WTC11 (cell line): ENCODE measurements around the gene TCN2.

Experiments
- CREB1 ChIP-seq: sonication (generic); formaldehyde crosslinking; IDR thresholded peaks from 2 replicates; pipeline ENCODE4 v1.8.0; 2023; ENCODE audit warnings: mild to moderate bottlenecking, missing genetic modification reagents
- NR2C2 ChIP-seq: sonication (generic); formaldehyde crosslinking; IDR thresholded peaks from 2 replicates; pipeline ENCODE4 v1.8.0; 2022; ENCODE audit warnings: mild to moderate bottlenecking, missing genetic modification reagents
- NR3C1 ChIP-seq: sonication (generic); formaldehyde crosslinking; conservative IDR thresholded peaks from 2 replicates; pipeline ENCODE4 v1.8.1; 2023; ENCODE audit warnings: low read depth, mild to moderate bottlenecking, missing genetic modification reagents
- SMAD3 ChIP-seq: sonication (generic); formaldehyde crosslinking; IDR thresholded peaks from 2 replicates; pipeline ENCODE4 v1.8.0; 2022; ENCODE audit warnings: missing genetic modification reagents, mild to moderate bottlenecking, borderline replicate concordance
- SP1 ChIP-seq: sonication (generic); formaldehyde crosslinking; conservative IDR thresholded peaks from 2 replicates; pipeline ENCODE4 v1.8.1; 2022; ENCODE audit warnings: missing genetic modification reagents
- ZNF138 ChIP-seq: sonication (generic); formaldehyde crosslinking; conservative IDR thresholded peaks from 2 replicates; pipeline ENCODE4 v1.8.1; 2022; ENCODE audit warnings: mild to moderate bottlenecking, moderate library complexity, missing genetic modification reagents
- ZNF263 ChIP-seq: sonication (generic); formaldehyde crosslinking; IDR thresholded peaks from 2 replicates; pipeline ENCODE4 v1.8.1; 2022; ENCODE audit warnings: low read depth, mild to moderate bottlenecking, moderate library complexity, missing genetic modification reagents
- TF ChIP-seq, protein P1 (sequence below): sonication (generic); formaldehyde crosslinking; IDR thresholded peaks from 2 replicates; pipeline ENCODE4 v1.8.0; 2022; ENCODE audit warnings: mild to moderate bottlenecking, missing genetic modification reagents
- TF ChIP-seq, protein P2 (sequence below): sonication (generic); formaldehyde crosslinking; conservative IDR thresholded peaks from 2 replicates; pipeline ENCODE4 v1.8.1; 2022; ENCODE audit warnings: mild to moderate bottlenecking, missing genetic modification reagents
- TF ChIP-seq, protein P3 (sequence below): fragments of 200-600 bp; IDR thresholded peaks from 2 replicates; pipeline ENCODE4 v1.8.0; 2022; ENCODE audit warnings: antibody characterized with exemption
- TF ChIP-seq, protein P4 (sequence below): sonication (generic); formaldehyde crosslinking; IDR thresholded peaks from 2 replicates; pipeline ENCODE4 v1.8.1; 2023; ENCODE audit warnings: mild to moderate bottlenecking, missing genetic modification reagents
- TF ChIP-seq, protein P5 (sequence below): fragments of 250-450 bp; sonication (Bioruptor Pico); IDR thresholded peaks from 2 replicates; pipeline ENCODE4 v2.1.2; 2022; ENCODE audit warnings: mild to moderate bottlenecking, moderate library complexity
- TF ChIP-seq, protein P6 (sequence below): sonication (generic); formaldehyde crosslinking; IDR thresholded peaks from 2 replicates; pipeline ENCODE4 v1.8.0; 2023; ENCODE audit warnings: missing genetic modification reagents
- TF ChIP-seq, protein P7 (sequence below): sonication (generic); formaldehyde crosslinking; IDR thresholded peaks from 2 replicates; pipeline ENCODE4 v1.8.0; 2022; ENCODE audit warnings: mild to moderate bottlenecking, missing genetic modification reagents

DNA sequence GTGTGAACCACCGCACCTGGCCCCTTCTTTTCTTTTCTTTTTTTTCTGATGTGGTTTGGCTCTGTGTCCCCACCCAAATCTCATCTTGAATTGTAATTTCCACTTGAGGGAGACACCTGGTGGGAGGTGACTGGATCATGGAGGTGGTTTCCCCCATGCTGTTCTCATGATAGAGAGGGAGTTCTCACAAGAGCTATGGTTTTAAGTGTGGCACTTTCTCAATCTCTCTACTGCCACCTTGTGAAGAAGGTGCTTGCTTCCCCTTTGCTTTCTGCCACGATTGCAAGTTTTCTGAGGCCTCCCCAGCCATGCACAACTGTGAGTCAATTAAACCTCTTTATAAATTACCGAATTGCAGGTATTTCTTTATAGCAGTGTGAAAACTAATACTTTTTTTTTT, 4.9 kb upstream of the TCN2 start:
- TF ChIP-seq SMAD3 (CRISPR knock-in tag) (no peak), ZNF263 (CRISPR knock-in tag) (no peak), SP1 (no peak), NR3C1 (CRISPR knock-in tag) (no peak), CREB1 (no peak), ZNF138 (no peak), NR2C2 (no peak)
- TF ChIP-seq, protein P1, sequence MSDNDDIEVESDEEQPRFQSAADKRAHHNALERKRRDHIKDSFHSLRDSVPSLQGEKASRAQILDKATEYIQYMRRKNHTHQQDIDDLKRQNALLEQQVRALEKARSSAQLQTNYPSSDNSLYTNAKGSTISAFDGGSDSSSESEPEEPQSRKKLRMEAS (CRISPR knock-in tag) = no peak
- TF ChIP-seq, protein P2, sequence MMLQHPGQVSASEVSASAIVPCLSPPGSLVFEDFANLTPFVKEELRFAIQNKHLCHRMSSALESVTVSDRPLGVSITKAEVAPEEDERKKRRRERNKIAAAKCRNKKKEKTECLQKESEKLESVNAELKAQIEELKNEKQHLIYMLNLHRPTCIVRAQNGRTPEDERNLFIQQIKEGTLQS = no peak
- TF ChIP-seq, protein P3, sequence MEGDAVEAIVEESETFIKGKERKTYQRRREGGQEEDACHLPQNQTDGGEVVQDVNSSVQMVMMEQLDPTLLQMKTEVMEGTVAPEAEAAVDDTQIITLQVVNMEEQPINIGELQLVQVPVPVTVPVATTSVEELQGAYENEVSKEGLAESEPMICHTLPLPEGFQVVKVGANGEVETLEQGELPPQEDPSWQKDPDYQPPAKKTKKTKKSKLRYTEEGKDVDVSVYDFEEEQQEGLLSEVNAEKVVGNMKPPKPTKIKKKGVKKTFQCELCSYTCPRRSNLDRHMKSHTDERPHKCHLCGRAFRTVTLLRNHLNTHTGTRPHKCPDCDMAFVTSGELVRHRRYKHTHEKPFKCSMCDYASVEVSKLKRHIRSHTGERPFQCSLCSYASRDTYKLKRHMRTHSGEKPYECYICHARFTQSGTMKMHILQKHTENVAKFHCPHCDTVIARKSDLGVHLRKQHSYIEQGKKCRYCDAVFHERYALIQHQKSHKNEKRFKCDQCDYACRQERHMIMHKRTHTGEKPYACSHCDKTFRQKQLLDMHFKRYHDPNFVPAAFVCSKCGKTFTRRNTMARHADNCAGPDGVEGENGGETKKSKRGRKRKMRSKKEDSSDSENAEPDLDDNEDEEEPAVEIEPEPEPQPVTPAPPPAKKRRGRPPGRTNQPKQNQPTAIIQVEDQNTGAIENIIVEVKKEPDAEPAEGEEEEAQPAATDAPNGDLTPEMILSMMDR = no peak
- TF ChIP-seq, protein P4, sequence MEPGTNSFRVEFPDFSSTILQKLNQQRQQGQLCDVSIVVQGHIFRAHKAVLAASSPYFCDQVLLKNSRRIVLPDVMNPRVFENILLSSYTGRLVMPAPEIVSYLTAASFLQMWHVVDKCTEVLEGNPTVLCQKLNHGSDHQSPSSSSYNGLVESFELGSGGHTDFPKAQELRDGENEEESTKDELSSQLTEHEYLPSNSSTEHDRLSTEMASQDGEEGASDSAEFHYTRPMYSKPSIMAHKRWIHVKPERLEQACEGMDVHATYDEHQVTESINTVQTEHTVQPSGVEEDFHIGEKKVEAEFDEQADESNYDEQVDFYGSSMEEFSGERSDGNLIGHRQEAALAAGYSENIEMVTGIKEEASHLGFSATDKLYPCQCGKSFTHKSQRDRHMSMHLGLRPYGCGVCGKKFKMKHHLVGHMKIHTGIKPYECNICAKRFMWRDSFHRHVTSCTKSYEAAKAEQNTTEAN (CRISPR knock-in tag) = no peak
- TF ChIP-seq, protein P5, sequence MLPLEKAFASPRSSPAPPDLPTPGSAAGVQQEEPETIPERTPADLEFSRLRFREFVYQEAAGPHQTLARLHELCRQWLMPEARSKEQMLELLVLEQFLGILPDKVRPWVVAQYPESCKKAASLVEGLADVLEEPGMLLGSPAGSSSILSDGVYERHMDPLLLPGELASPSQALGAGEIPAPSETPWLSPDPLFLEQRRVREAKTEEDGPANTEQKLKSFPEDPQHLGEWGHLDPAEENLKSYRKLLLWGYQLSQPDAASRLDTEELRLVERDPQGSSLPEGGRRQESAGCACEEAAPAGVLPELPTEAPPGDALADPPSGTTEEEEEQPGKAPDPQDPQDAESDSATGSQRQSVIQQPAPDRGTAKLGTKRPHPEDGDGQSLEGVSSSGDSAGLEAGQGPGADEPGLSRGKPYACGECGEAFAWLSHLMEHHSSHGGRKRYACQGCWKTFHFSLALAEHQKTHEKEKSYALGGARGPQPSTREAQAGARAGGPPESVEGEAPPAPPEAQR (CRISPR knock-in tag) = no peak
- TF ChIP-seq, protein P6, sequence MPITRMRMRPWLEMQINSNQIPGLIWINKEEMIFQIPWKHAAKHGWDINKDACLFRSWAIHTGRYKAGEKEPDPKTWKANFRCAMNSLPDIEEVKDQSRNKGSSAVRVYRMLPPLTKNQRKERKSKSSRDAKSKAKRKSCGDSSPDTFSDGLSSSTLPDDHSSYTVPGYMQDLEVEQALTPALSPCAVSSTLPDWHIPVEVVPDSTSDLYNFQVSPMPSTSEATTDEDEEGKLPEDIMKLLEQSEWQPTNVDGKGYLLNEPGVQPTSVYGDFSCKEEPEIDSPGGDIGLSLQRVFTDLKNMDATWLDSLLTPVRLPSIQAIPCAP (CRISPR knock-in tag) = no peak
- TF ChIP-seq, protein P7, sequence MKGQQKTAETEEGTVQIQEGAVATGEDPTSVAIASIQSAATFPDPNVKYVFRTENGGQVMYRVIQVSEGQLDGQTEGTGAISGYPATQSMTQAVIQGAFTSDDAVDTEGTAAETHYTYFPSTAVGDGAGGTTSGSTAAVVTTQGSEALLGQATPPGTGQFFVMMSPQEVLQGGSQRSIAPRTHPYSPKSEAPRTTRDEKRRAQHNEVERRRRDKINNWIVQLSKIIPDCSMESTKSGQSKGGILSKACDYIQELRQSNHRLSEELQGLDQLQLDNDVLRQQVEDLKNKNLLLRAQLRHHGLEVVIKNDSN (CRISPR knock-in tag) = no peak
